Measurements from ENCODE around the gene AP1G1.
"Not testable (repeated sequence)": the region's sequence is repeated elsewhere in the genome, so short reads cannot be mapped to it uniquely, and the experiment has no call there.

Gene AP1G1

DNA sequence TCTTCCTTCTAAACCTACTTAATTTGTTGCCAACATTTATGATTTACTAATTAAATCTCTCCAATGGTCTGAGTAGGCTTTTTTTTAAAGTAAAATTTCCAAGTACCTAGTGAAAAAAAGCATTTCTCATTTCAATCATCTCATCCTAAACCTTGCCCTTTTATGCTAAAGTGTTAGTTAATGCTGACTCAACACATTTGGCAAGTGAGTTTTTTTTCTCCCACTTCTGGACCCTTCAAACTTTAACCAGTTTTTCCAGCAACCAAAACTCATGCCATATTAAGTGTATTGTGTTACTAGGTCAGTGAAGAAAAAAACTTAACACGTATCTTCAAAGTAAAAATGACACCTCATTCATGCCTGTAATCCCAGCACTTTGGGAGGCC is 5.3 kb downstream of the AP1G1 start:
- H3K4me1 ChIP-seq (ENCODE audit: control insufficient read depth, insufficient read depth, low read length) = peaks cover 8% of the 10 kb centered on the region
- H3K9ac ChIP-seq (ENCODE audit: low read depth, low read length) = no peak overlapping the region
- peaks cover 19% of the 10 kb centered on the region for H3K36me3 ChIP-seq (ENCODE audit: insufficient read depth, low read length)
- H3K27me3 ChIP-seq (ENCODE audit: control insufficient read depth, insufficient read depth, low read length) = no peaks in the 10 kb centered on the region
- no peak overlapping the region for H3K4me3 ChIP-seq (ENCODE audit: low read length)
- no peak overlapping the region for H3K4me2 ChIP-seq (ENCODE audit: low read length)
- H3K9me3 ChIP-seq (replicated peaks; ENCODE audit: low read length) = no peaks in the 10 kb centered on the region

DNA sequence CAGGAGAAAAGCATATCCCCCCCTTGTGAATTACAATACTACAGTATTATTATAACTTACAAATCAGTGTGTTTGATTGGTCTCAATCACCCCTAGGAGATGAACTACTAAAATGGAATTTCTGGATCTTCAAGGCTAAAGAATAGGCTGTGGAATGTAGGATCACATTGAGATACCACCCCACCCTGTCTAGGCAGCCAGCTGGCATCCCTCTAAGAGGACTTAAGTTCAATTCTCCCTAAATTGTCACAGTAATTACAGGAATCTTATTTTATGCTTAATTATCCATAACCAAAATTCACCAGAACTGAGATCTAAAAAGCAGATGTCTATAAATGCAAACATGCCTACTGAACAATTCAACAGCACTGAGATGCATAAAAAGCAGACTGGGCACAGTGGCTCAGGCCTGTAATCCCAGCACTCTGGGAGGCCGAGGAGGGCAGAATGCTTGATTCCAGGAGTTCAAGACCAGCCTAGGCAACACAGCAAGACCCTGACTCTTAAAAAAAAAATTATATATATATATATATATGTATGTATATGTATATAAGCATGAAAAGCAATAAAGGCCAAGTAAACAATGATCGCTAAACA is 12.0 kb downstream of the AP1G1 start:
- H3K4me3 ChIP-seq (ENCODE audit: low read length) = no peak overlapping the region
- peaks cover 9% of the 10 kb centered on the region for H3K36me3 ChIP-seq (ENCODE audit: insufficient read depth, low read length)
- no peak overlapping the region for H3K4me2 ChIP-seq (ENCODE audit: low read length)
- H3K4me1 ChIP-seq (ENCODE audit: control insufficient read depth, insufficient read depth, low read length) = no peaks in the 10 kb centered on the region
- no peak overlapping the region for H3K9ac ChIP-seq (ENCODE audit: low read depth, low read length)
- H3K27me3 ChIP-seq (ENCODE audit: control insufficient read depth, insufficient read depth, low read length) = no peaks in the 10 kb centered on the region
- H3K9me3 ChIP-seq (replicated peaks; ENCODE audit: low read length) = no peaks in the 10 kb centered on the region

DNA sequence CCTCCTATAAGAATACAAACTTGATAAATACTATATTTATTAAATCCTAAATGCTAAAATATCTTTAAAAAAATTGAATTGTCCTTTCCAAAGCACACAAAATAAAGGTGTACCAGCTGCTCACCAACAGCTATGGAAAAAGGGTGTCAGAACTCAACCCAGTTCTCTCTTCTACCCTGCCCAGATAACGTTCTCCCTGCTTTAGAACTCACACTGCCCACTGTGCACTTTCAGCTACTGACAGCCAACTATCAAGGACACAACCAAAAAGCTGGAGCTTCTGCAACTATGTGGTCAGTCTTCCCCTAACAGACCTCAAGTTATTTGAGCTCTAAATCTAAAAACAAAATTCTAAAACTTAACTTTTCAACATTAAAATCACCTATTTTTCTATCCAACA is 13.7 kb downstream of the AP1G1 start:
- Histone ChIP-seq H3K4me1 (ENCODE audit: control insufficient read depth, insufficient read depth, low read length) (no peaks in the 10 kb centered on the region), H3K9ac (ENCODE audit: low read depth, low read length) (no peak overlapping the region), H3K9me3 (replicated peaks; ENCODE audit: low read length) (no peaks in the 10 kb centered on the region), H3K27me3 (ENCODE audit: control insufficient read depth, insufficient read depth, low read length) (no peaks in the 10 kb centered on the region), H3K36me3 (ENCODE audit: insufficient read depth, low read length) (peaks cover 4% of the 10 kb centered on the region), H3K4me2 (ENCODE audit: low read length) (no peak overlapping the region), H3K4me3 (ENCODE audit: low read length) (no peak overlapping the region)

DNA sequence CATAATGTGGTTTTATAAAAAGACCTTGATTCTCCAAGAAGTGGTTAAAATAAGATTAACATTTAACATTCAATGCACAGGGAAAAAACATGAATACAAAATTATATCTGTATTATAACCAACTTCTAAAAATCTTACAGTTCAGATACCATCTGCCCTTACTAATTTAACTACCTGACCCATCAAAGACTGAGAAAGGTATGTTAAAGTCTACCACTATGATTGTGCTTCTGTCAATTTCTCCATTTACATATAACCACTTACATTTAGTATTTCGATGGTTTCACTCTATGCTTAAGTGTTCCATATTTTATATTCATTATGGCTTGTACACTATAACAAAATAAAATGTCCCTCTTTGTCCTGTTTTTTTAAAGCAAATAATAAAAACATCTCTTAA is 14.6 kb downstream of the AP1G1 start:
- H3K4me3 ChIP-seq (ENCODE audit: low read length) = no peak overlapping the region
- H3K9ac ChIP-seq (ENCODE audit: low read depth, low read length) = no peak overlapping the region
- H3K9me3 ChIP-seq (replicated peaks; ENCODE audit: low read length) = no peaks in the 10 kb centered on the region
- no peaks in the 10 kb centered on the region for H3K4me1 ChIP-seq (ENCODE audit: control insufficient read depth, insufficient read depth, low read length)
- H3K4me2 ChIP-seq (ENCODE audit: low read length) = no peak overlapping the region
- no peaks in the 10 kb centered on the region for H3K27me3 ChIP-seq (ENCODE audit: control insufficient read depth, insufficient read depth, low read length)
- H3K36me3 ChIP-seq (ENCODE audit: insufficient read depth, low read length) = peaks cover 7% of the 10 kb centered on the region

DNA sequence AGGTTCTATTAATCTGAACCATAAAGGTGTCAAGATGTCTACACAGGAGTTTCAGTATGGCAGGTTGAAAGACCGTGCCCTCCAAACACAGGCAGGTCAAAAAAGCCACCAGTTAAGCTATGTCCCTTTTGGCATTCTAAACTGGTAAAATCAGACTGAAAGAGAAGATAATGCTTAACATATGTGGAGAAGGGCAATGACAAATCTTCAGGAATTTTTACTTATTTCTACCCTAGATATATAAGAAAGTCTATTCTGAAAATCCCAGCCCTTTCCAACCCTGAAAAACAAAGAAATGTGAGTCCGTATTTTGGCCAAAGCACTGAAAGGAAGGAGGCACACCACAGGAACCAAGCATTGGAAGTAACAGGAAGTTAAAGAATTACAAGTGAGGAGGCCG is 16.5 kb downstream of the AP1G1 start:
- Histone ChIP-seq H3K4me1 (ENCODE audit: control insufficient read depth, insufficient read depth, low read length) (no peaks in the 10 kb centered on the region), H3K4me2 (ENCODE audit: low read length) (no peak overlapping the region), H3K36me3 (ENCODE audit: insufficient read depth, low read length) (peaks cover 17% of the 10 kb centered on the region), H3K9ac (ENCODE audit: low read depth, low read length) (no peak overlapping the region), H3K4me3 (ENCODE audit: low read length) (no peak overlapping the region), H3K27me3 (ENCODE audit: control insufficient read depth, insufficient read depth, low read length) (no peaks in the 10 kb centered on the region), H3K9me3 (replicated peaks; ENCODE audit: low read length) (no peaks in the 10 kb centered on the region)

DNA sequence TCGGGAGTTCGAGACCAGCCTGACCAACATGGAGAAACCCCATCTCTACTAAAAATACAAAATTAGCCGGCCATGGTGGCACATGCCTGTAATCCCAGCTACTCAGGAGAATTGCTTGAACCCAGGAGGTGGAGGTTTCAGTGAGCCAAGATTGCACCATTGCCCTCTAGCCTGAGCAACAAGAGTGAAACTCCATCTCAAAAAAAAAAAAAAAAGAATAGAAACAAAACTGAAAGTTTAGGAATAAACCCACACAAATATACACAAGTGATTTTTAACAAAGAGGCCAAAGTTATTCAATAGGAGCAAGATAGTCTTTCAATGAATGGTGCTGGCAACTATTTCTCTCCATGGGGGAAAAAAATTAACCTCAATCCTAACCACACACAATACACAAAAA is 18.3 kb downstream of the AP1G1 start:
- peaks cover 20% of the 10 kb centered on the region for H3K36me3 ChIP-seq (ENCODE audit: insufficient read depth, low read length)
- H3K4me1 ChIP-seq (ENCODE audit: control insufficient read depth, insufficient read depth, low read length); H3K27me3 ChIP-seq (ENCODE audit: control insufficient read depth, insufficient read depth, low read length); H3K9me3 ChIP-seq (replicated peaks; ENCODE audit: low read length); H3K4me2 ChIP-seq (ENCODE audit: low read length); H3K4me3 ChIP-seq (ENCODE audit: low read length); H3K9ac ChIP-seq (ENCODE audit: low read depth, low read length): not testable (repeated sequence)

DNA sequence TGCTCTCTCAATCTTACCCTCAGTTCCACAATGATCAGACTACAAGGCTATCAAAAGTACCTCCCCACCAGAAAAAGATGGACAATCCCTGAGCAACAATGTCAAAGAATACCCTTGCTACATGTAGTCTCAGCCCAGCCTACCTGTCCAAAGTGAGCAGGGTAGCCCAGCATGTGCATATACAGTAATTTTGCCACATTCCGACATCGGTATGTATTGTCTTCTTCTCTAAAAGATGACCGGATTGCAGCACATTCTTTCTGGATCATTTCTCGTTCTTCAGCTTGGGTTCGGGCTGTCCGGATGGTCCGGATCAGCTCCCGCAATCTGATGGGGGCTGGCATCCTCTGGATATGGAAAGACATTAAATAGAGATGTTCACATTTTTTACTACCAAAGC is 19.5 kb downstream of the AP1G1 start:
- H3K9me3 ChIP-seq (replicated peaks; ENCODE audit: low read length) = no peaks in the 10 kb centered on the region
- H3K36me3 ChIP-seq (ENCODE audit: insufficient read depth, low read length) = peaks cover 25% of the 10 kb centered on the region
- H3K4me3 ChIP-seq (ENCODE audit: low read length) = no peak overlapping the region
- no peaks in the 10 kb centered on the region for H3K4me1 ChIP-seq (ENCODE audit: control insufficient read depth, insufficient read depth, low read length)
- no peak overlapping the region for H3K9ac ChIP-seq (ENCODE audit: low read depth, low read length)
- H3K27me3 ChIP-seq (ENCODE audit: control insufficient read depth, insufficient read depth, low read length) = no peaks in the 10 kb centered on the region
- H3K4me2 ChIP-seq (ENCODE audit: low read length) = no peak overlapping the region

DNA sequence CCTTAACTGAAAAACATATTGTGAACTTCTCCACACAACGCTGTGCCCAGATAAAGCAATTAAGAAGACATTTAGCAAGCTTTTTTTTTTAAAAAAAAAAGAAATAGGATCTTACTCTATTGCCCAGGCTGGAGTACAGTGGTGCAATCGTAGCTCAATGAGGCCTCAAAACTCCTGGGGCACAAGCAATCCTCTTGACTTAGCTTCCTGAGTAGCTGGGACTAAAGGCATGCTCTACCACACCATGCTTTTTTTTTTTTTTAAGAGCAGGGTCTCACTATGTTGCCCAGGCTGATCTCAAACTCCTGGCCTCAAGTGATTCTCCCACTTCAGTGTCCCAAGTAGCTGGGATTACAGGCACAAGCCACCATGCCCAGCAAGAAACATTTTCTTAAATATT is 20.1 kb downstream of the AP1G1 start:
- Histone ChIP-seq H3K4me1 (ENCODE audit: control insufficient read depth, insufficient read depth, low read length) (no peaks in the 10 kb centered on the region), H3K27me3 (ENCODE audit: control insufficient read depth, insufficient read depth, low read length) (no peaks in the 10 kb centered on the region), H3K4me3 (ENCODE audit: low read length) (no peak overlapping the region), H3K9me3 (replicated peaks; ENCODE audit: low read length) (no peaks in the 10 kb centered on the region), H3K9ac (ENCODE audit: low read depth, low read length) (no peak overlapping the region), H3K4me2 (ENCODE audit: low read length) (no peak overlapping the region), H3K36me3 (ENCODE audit: insufficient read depth, low read length) (peaks cover 25% of the 10 kb centered on the region)

DNA sequence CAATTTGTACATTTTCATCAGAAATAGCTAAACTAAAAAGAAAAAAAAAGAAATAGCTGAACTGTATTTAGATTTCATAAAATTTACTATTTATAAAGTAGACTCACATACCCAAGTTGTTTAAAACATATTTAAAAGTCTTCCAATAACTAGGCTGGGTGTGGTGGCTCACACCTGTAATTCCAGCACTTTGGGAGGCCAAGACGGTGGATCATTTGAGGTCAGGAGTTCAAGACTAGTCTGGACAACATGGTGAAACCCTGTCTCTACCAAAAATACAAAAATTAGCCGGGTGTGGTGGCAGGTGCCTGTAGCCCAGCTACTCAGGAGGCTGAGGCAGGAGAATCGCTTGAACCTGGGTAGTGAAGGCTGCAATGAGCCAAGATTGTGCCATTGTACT is 23.5 kb downstream of the AP1G1 start:
- H3K36me3 ChIP-seq (ENCODE audit: insufficient read depth, low read length) = peaks cover 25% of the 10 kb centered on the region
- not testable (repeated sequence) for H3K4me3 ChIP-seq (ENCODE audit: low read length); H3K27me3 ChIP-seq (ENCODE audit: control insufficient read depth, insufficient read depth, low read length); H3K9ac ChIP-seq (ENCODE audit: low read depth, low read length); H3K9me3 ChIP-seq (replicated peaks; ENCODE audit: low read length); H3K4me2 ChIP-seq (ENCODE audit: low read length); H3K4me1 ChIP-seq (ENCODE audit: control insufficient read depth, insufficient read depth, low read length)

DNA sequence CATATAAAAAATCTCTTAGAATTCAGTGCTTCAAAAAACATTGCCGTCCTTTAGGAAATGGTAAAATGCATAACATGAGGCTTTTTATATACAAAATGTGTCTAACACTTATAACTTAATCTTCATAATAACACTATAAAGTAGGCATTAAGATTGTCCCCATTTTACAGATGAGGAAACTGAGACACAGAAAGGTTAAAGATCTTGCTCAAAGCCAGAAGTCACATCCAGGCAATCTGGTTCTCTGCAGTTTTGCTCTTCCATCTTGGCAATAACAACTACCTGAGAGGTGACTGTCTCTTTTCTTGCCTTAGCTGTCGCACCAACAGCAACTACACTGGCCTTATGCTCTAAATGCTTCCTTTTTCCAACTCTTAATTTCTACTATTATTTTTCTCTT is 24.5 kb downstream of the AP1G1 start:
- H3K9me3 ChIP-seq (replicated peaks; ENCODE audit: low read length) = no peaks in the 10 kb centered on the region
- peaks cover 24% of the 10 kb centered on the region for H3K36me3 ChIP-seq (ENCODE audit: insufficient read depth, low read length)

DNA sequence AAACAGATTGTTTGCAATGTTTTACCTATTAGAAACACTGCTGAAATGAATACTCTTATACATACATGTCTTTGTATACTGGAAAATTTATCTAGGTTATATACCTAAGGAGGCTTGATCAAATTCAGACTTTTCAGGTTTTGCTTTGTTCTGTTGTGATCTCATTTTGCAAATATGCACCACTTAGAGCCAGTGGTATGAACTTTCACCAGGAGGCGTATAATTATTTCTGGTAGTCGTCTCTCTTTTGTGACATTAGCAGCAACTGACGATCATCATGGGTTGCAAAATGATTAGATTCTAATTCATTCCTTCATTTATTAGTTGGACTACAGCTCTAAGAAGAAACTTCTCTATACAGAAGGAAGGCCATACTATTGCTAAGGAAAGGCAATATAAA is 26.9 kb downstream of the AP1G1 start:
- peaks cover 9% of the 10 kb centered on the region for H3K4me1 ChIP-seq (ENCODE audit: control insufficient read depth, insufficient read depth, low read length)
- no peaks in the 10 kb centered on the region for H3K27me3 ChIP-seq (ENCODE audit: control insufficient read depth, insufficient read depth, low read length)
- H3K9ac ChIP-seq (ENCODE audit: low read depth, low read length) = no peak overlapping the region
- H3K36me3 ChIP-seq (ENCODE audit: insufficient read depth, low read length) = peaks cover 14% of the 10 kb centered on the region
- H3K9me3 ChIP-seq (replicated peaks; ENCODE audit: low read length) = no peaks in the 10 kb centered on the region
- no peak overlapping the region for H3K4me2 ChIP-seq (ENCODE audit: low read length)
- no peak overlapping the region for H3K4me3 ChIP-seq (ENCODE audit: low read length)

More for the DNA sequence above, 24.5 kb downstream of the AP1G1 start:
- H3K4me3 ChIP-seq (ENCODE audit: low read length) = no peak overlapping the region
- H3K4me2 ChIP-seq (ENCODE audit: low read length) = no peak overlapping the region
- peaks cover 9% of the 10 kb centered on the region for H3K4me1 ChIP-seq (ENCODE audit: control insufficient read depth, insufficient read depth, low read length)
- H3K27me3 ChIP-seq (ENCODE audit: control insufficient read depth, insufficient read depth, low read length) = no peaks in the 10 kb centered on the region
- H3K9ac ChIP-seq (ENCODE audit: low read depth, low read length) = no peak overlapping the region

DNA sequence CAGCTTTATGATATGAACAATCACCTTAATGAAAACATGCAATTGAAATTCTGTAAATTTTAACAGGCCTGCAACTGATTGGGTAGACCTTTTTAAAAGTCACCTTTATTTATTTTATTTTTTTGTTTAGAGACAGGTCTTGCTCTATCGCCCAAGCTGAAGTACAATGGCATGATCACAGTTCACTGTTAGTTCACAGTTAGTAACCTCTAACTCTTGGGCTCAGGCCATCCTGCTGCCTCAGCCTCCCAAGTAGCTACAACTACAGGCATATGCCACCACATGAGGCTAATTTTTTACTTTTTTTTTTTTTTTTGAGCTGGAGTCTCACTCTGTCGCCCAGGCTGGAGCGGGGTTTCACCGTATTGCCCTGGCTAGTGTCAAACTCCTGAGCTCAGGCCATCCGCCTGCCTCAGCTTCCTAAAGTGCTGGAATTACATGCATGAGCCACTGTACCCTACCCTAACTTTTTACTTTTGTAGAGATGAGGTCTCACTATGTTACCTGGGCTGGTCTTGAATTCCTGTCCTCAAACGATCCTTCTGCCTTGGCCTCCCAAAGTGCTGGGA is 28.0 kb downstream of the AP1G1 start:
- Histone ChIP-seq H3K27me3 (ENCODE audit: control insufficient read depth, insufficient read depth, low read length) (no peaks in the 10 kb centered on the region), H3K4me3 (ENCODE audit: low read length) (no peak overlapping the region), H3K9ac (ENCODE audit: low read depth, low read length) (no peak overlapping the region), H3K9me3 (replicated peaks; ENCODE audit: low read length) (no peaks in the 10 kb centered on the region), H3K4me1 (ENCODE audit: control insufficient read depth, insufficient read depth, low read length) (peaks cover 9% of the 10 kb centered on the region), H3K36me3 (ENCODE audit: insufficient read depth, low read length) (peaks cover 19% of the 10 kb centered on the region), H3K4me2 (ENCODE audit: low read length) (no peak overlapping the region)

All from skeletal muscle satellite cell (primary cell).